Body of pancreas (tissue), 4 donors: Measurements from ENCODE around the gene GPR176.

Source experiments
- POLR2A ChIP-seq, 3 donors: fragments of 450-650 bp; IDR thresholded peaks; one replicate each; pipeline ENCODE4 v1.6.1; 2016; ENCODE audit warnings: antibody characterized with exemption in 3 of 3, mild to moderate bottlenecking in 2 of 3
- TF ChIP-seq, protein P1 (sequence below), 7 experiments: fragments of 450-650 bp in 4 of 7; fragments of 200-600 bp in 3 of 7; sonication (generic) in 3 of 7; IDR thresholded peaks; one replicate each; pipeline ENCODE4 v1.5.1; 2016 to 2019; ENCODE audit warnings: antibody characterized with exemption in 7 of 7

DNA sequence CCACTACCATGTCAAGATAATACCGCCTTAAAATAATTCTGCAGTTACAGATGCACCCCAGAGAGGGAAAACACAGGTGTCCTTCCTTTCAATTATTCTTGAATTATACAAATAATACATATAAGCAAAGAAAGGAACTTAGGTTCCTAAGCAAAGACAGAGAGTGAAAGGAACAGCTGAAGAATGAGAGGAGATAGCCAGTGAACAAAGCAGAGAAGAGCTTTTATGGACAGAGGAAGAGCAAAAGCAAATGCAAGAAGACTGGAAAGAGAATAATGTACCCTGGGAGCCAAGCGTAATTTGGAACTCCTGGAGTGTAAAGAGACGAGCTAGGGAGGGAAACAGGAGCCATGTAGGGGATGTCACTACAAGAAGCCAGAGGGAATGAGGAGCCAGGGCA, 21.7 kb downstream of the GPR176 start:
- TF ChIP-seq, protein P1, sequence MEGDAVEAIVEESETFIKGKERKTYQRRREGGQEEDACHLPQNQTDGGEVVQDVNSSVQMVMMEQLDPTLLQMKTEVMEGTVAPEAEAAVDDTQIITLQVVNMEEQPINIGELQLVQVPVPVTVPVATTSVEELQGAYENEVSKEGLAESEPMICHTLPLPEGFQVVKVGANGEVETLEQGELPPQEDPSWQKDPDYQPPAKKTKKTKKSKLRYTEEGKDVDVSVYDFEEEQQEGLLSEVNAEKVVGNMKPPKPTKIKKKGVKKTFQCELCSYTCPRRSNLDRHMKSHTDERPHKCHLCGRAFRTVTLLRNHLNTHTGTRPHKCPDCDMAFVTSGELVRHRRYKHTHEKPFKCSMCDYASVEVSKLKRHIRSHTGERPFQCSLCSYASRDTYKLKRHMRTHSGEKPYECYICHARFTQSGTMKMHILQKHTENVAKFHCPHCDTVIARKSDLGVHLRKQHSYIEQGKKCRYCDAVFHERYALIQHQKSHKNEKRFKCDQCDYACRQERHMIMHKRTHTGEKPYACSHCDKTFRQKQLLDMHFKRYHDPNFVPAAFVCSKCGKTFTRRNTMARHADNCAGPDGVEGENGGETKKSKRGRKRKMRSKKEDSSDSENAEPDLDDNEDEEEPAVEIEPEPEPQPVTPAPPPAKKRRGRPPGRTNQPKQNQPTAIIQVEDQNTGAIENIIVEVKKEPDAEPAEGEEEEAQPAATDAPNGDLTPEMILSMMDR (IDR thresholded peaks at IDR 0.05): no peak
- no peak for TF ChIP-seq POLR2A (IDR thresholded peaks at IDR 0.05)
